Transverse colon (tissue), 4 donors: Measurements from ENCODE around the gene REV1. TPM values are rescaled to one million over a fixed set of nuclear protein-coding genes. Genes with fewer than 3 reads are reported as not detected.

Source experiments
- DNase-seq: peaks from one replicate; pipeline ENCODE4 v3.0.0-alpha.2; 2019
- H3K27ac ChIP-seq, 4 donors: fragments of 200-600 bp; sonication (generic); 2 replicates each; pipeline ENCODE4 v1.5.1; 2016 to 2018; ENCODE audit warnings: inconsistent platforms in 4 of 4
- H3K27me3 ChIP-seq: fragments of 200-600 bp; sonication (generic); 2 replicates; pipeline ENCODE4 v1.5.1; 2017; ENCODE audit warnings: inconsistent platforms
- H3K36me3 ChIP-seq, 4 donors: fragments of 200-600 bp; sonication (generic); 2 replicates each; pipeline ENCODE4 v1.5.1; 2017 to 2019; ENCODE audit warnings: inconsistent platforms in 4 of 4
- H3K4me1 ChIP-seq, 4 donors: fragments of 200-600 bp; sonication (generic); 2 replicates each; pipeline ENCODE4 v1.5.1; 2017 to 2020; ENCODE audit warnings: inconsistent platforms in 4 of 4
- H3K4me3 ChIP-seq, 4 donors: fragments of 200-600 bp; sonication (generic); 1 replicate in 1 of 4; 2 replicates in 3 of 4; pipeline versions ENCODE4 v1.5.1 to v1.6.1; 2017 to 2019; ENCODE audit warnings: inconsistent platforms in 4 of 4
- H3K9me3 ChIP-seq, 2 donors: fragments of 200-600 bp; sonication (generic); 2 replicates each; pipeline ENCODE4 v1.5.1; 2017 to 2019; ENCODE audit warnings: inconsistent platforms in 2 of 2
- EP300 ChIP-seq: sonication (generic); formaldehyde crosslinking; IDR thresholded peaks from one replicate; pipeline ENCODE4 v1.6.1; 2017; ENCODE audit warnings: antibody characterized with exemption, low read depth
- POLR2A ChIP-seq: fragments of 450-650 bp; IDR thresholded peaks from one replicate; pipeline ENCODE4 v1.6.1; 2016; ENCODE audit warnings: antibody characterized with exemption, mild to moderate bottlenecking, moderate library complexity
- POLR2AphosphoS5 ChIP-seq, 3 donors: sonication (generic); formaldehyde crosslinking; IDR thresholded peaks; one replicate each; pipeline ENCODE4 v1.6.1; 2016; ENCODE audit warnings: antibody characterized with exemption in 3 of 3
- WGBS, 2 donors: methylation state at CpG; one replicate each; pipeline ENCODE4 v1.1.5; 2018; ENCODE audit warnings: low coverage in 1 of 2; 5-methylcytosine and 5-hydroxymethylcytosine counted together
- in situ Hi-C, 4 donors: fragments of 200-750 bp; cut with MboI; loops; one replicate each; pipeline versions ENCODE4 v1.15.0 to v1.15.1; 2017; ENCODE audit warnings: low sequenced_read_pairs in 3 of 4, low pct_ligation_motif_present in 1 of 4, low pct_unique_long_range_greater_than_20kb in 1 of 4
- intact Hi-C: fragments of 100-400 bp; cut with DNase I; formaldehyde crosslinking; loops from one replicate; pipeline ENCODE4 v1.15.1; 2023; ENCODE audit warnings: low total_unique reads
- total RNA-seq, 4 donors: library from RNA; depleted of rRNA; stranded (reverse); fragments of >200 nt; gene quantifications; one replicate each; pipeline ENCODE4 v1.1.0, GENCODE V29; 2016
- TF ChIP-seq, protein P1 (sequence below), 5 experiments: fragments of 200-600 bp in 3 of 5; fragments of 450-650 bp in 2 of 5; sonication (generic) in 3 of 5; IDR thresholded peaks; 1 replicate in 2 of 5; 2 replicates in 3 of 5; pipeline ENCODE4 v1.5.1; 2016 to 2017; ENCODE audit warnings: antibody characterized with exemption in 5 of 5, inconsistent platforms in 3 of 5, mild to moderate bottlenecking in 2 of 5, moderate library complexity in 1 of 5

Gene REV1
- total RNA-seq, 4 donors from 2014 or later = 23.2 to 199 (median 73.5) TPM

DNA sequence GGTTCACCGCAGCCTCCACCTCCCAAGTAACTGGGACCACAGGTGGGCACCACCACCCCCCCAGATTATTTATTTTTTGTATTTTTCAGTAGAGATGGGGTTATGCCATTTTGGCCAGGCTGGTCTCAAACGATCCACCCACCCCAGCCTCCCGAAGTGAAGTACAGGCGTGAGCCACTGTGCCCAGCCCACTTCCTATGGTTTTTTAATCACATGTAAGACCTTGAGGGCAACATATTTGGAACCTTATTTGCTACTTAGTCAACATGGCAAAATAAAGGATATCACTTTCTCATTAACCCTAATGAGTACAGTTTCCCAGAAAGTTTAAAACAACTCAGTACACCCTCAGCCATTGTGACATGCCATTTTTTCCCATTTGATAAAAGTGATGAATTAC lies 88.0 kb downstream of the REV1 start:
- TF ChIP-seq EP300 (no peak), POLR2AphosphoS5 (IDR thresholded peaks at IDR 0.05) (no peak), POLR2A (no peak)
- TF ChIP-seq, protein P1, sequence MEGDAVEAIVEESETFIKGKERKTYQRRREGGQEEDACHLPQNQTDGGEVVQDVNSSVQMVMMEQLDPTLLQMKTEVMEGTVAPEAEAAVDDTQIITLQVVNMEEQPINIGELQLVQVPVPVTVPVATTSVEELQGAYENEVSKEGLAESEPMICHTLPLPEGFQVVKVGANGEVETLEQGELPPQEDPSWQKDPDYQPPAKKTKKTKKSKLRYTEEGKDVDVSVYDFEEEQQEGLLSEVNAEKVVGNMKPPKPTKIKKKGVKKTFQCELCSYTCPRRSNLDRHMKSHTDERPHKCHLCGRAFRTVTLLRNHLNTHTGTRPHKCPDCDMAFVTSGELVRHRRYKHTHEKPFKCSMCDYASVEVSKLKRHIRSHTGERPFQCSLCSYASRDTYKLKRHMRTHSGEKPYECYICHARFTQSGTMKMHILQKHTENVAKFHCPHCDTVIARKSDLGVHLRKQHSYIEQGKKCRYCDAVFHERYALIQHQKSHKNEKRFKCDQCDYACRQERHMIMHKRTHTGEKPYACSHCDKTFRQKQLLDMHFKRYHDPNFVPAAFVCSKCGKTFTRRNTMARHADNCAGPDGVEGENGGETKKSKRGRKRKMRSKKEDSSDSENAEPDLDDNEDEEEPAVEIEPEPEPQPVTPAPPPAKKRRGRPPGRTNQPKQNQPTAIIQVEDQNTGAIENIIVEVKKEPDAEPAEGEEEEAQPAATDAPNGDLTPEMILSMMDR (IDR thresholded peaks at IDR 0.05) = no peak
- Histone ChIP-seq H3K27me3 (no peaks in the 10 kb centered on the region), H3K27ac (no peak overlapping the region), H3K4me3 (no peak overlapping the region), H3K9me3 (no peaks in the 10 kb centered on the region), H3K4me1 (no peaks in the 10 kb centered on the region), H3K36me3 (peaks cover 0 to 63% (median 27%) of the 10 kb centered on the region in 4 donors)
- WGBS, 2 donors = 80 to 96% methylated on average over 2 to 4 of the region's 4 CpGs
- in situ Hi-C loops (no loop called here), intact Hi-C loops (no loop called here)
- DNase-seq = no peak

DNA sequence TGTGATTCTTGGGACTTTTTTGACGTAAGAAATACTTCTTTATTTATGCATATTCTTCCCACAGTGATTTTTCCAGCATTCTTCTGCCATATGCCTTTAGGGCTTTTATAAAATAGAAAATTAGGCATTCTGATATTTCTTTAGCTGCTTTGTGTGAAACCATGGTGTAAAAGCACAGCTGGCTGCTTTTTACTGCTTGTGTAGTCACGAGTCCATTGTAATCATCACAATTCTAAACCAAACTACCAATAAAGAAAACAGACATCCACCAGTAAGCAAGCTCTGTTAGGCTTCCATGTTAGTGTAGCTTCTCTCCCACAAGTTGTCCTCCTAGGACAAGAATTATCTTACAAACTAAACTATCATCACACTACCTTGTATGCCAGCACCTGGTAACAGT lies 90.0 kb downstream of the REV1 start:
- Histone ChIP-seq H3K27me3 (no peaks in the 10 kb centered on the region), H3K27ac (no peak overlapping the region), H3K36me3 (peaks cover 0 to 63% (median 26%) of the 10 kb centered on the region in 4 donors), H3K4me1 (no peaks in the 10 kb centered on the region), H3K4me3 (no peak overlapping the region), H3K9me3 (no peaks in the 10 kb centered on the region)
- 64% methylated on average over 2 of the region's 2 CpGs for WGBS, 2 donors
- TF ChIP-seq, protein P1 (IDR thresholded peaks at IDR 0.05) = no peak
- TF ChIP-seq POLR2AphosphoS5 (IDR thresholded peaks at IDR 0.05) (no peak), POLR2A (no peak), EP300 (no peak)
- in situ Hi-C loops (no loop called here), intact Hi-C loops (no loop called here)
- no peak for DNase-seq

- Histone ChIP-seq H3K9me3 (no peaks in the 10 kb centered on the region), H3K36me3 (peaks cover 0 to 70% (median 25%) of the 10 kb centered on the region in 4 donors), H3K27me3 (no peaks in the 10 kb centered on the region), H3K4me1 (no peaks in the 10 kb centered on the region), H3K27ac (no peak overlapping the region), H3K4me3 (no peak overlapping the region)
- DNase-seq = no peak
- 77 to 83% methylated on average over 4 to 5 of the region's 5 CpGs for WGBS, 2 donors
- no peak for TF ChIP-seq EP300
- intact Hi-C loops (no loop called here), in situ Hi-C loops (no loop called here)
Measured at GRCh38 chr2:99399063-99399462, 90.8 kb downstream of the REV1 start.

- no peak overlapping the region for H3K27ac ChIP-seq
- WGBS, 2 donors = 90 to 95% methylated on average over 4 to 5 of the region's 5 CpGs
- no peak overlapping the region for H3K4me3 ChIP-seq
- intact Hi-C loops (no loop called here), in situ Hi-C loops (no loop called here)
- H3K27me3 ChIP-seq = no peaks in the 10 kb centered on the region
- H3K36me3 ChIP-seq = peaks cover 0 to 67% (median 26%) of the 10 kb centered on the region in 4 donors
- H3K9me3 ChIP-seq = no peaks in the 10 kb centered on the region
- peaks cover 0 to 5% (median 2%) of the 10 kb centered on the region in 4 donors for H3K4me1 ChIP-seq
- DNase-seq = no peak
- TF ChIP-seq POLR2A = no peak
- TF ChIP-seq POLR2AphosphoS5 (IDR thresholded peaks at IDR 0.05) = no peak
- TF ChIP-seq EP300 = no peak
- TF ChIP-seq, protein P1 (IDR thresholded peaks at IDR 0.05) = no peak
Measured at GRCh38 chr2:99398303-99398702, 91.5 kb downstream of the REV1 start.
